ENCODE data around the gene CNGB1.

CNGB1 gene

GRCh38 chr16:57843400-57843799, 127.5 kb downstream of the CNGB1 start:
- no peak for TF ChIP-seq YY1 (IDR thresholded peaks at IDR 0.05; ENCODE audit: low read depth)
- TF ChIP-seq MAX (IDR thresholded peaks at IDR 0.05), result no peak
- no peak for TF ChIP-seq USF1 (IDR thresholded peaks at IDR 0.05)
- TF ChIP-seq REST (IDR thresholded peaks at IDR 0.05; ENCODE audit: low read depth), result no peak
- TF ChIP-seq TCF12 (IDR thresholded peaks at IDR 0.05; ENCODE audit: low read depth), result no peak
- TF ChIP-seq CREB1 (IDR thresholded peaks at IDR 0.05; ENCODE audit: low read depth), result no peak
- no peak for TF ChIP-seq CEBPB (IDR thresholded peaks at IDR 0.05)
- no peak for TF ChIP-seq NFIC (IDR thresholded peaks at IDR 0.05)
- no peak for TF ChIP-seq ZBTB7A (IDR thresholded peaks at IDR 0.05; ENCODE audit: low read depth)
- TF ChIP-seq TEAD4 (IDR thresholded peaks at IDR 0.05), result no peak
- TF ChIP-seq TAF1 (IDR thresholded peaks at IDR 0.05; ENCODE audit: low read depth), result no peak
- no peak for TF ChIP-seq FOXM1 (IDR thresholded peaks at IDR 0.05; ENCODE audit: borderline replicate concordance, low read depth)
- TF ChIP-seq EGR1 (IDR thresholded peaks at IDR 0.05), result no peak
- TF ChIP-seq RAD21 (IDR thresholded peaks at IDR 0.05; ENCODE audit: low read depth), result no peak
- no peak for TF ChIP-seq EP300 (IDR thresholded peaks at IDR 0.05; ENCODE audit: borderline replicate concordance)

- no peak for TF ChIP-seq EGR1 (IDR thresholded peaks at IDR 0.05)
- TF ChIP-seq RAD21 (IDR thresholded peaks at IDR 0.05; ENCODE audit: low read depth), result no peak
- no peak for TF ChIP-seq NFIC (IDR thresholded peaks at IDR 0.05)
- no peak for TF ChIP-seq CREB1 (IDR thresholded peaks at IDR 0.05; ENCODE audit: low read depth)
- no peak for TF ChIP-seq ZBTB7A (IDR thresholded peaks at IDR 0.05; ENCODE audit: low read depth)
- TF ChIP-seq TEAD4 (IDR thresholded peaks at IDR 0.05), result no peak
- TF ChIP-seq FOXM1 (IDR thresholded peaks at IDR 0.05; ENCODE audit: borderline replicate concordance, low read depth), result no peak
- TF ChIP-seq MAX (IDR thresholded peaks at IDR 0.05), result no peak
- TF ChIP-seq CEBPB (IDR thresholded peaks at IDR 0.05), result no peak
- TF ChIP-seq TAF1 (IDR thresholded peaks at IDR 0.05; ENCODE audit: low read depth), result no peak
- no peak for TF ChIP-seq REST (IDR thresholded peaks at IDR 0.05; ENCODE audit: low read depth)
- no peak for TF ChIP-seq USF1 (IDR thresholded peaks at IDR 0.05)
- no peak for TF ChIP-seq YY1 (IDR thresholded peaks at IDR 0.05; ENCODE audit: low read depth)
- no peak for TF ChIP-seq EP300 (IDR thresholded peaks at IDR 0.05; ENCODE audit: borderline replicate concordance)
Observed at GRCh38 chr16:57842601-57843000, 128.3 kb downstream of the CNGB1 start.

- TF ChIP-seq CREB1 (IDR thresholded peaks at IDR 0.05; ENCODE audit: low read depth), result no peak
- TF ChIP-seq FOXM1 (IDR thresholded peaks at IDR 0.05; ENCODE audit: borderline replicate concordance, low read depth), result no peak
- no peak for TF ChIP-seq MAX (IDR thresholded peaks at IDR 0.05)
- no peak for TF ChIP-seq EP300 (IDR thresholded peaks at IDR 0.05; ENCODE audit: borderline replicate concordance)
- TF ChIP-seq REST (IDR thresholded peaks at IDR 0.05; ENCODE audit: low read depth), result no peak
- TF ChIP-seq TCF12 (IDR thresholded peaks at IDR 0.05; ENCODE audit: low read depth), result no peak
- no peak for TF ChIP-seq USF1 (IDR thresholded peaks at IDR 0.05)
- no peak for TF ChIP-seq YY1 (IDR thresholded peaks at IDR 0.05; ENCODE audit: low read depth)
- no peak for TF ChIP-seq NFIC (IDR thresholded peaks at IDR 0.05)
- TF ChIP-seq CEBPB (IDR thresholded peaks at IDR 0.05), result no peak
- no peak for TF ChIP-seq RAD21 (IDR thresholded peaks at IDR 0.05; ENCODE audit: low read depth)
Observed at GRCh38 chr16:57840833-57841232, 130.1 kb downstream of the CNGB1 start.

- TF ChIP-seq ZBTB7A (IDR thresholded peaks at IDR 0.05; ENCODE audit: low read depth) (no peak), NFIC (IDR thresholded peaks at IDR 0.05) (no peak), USF1 (IDR thresholded peaks at IDR 0.05) (no peak), YY1 (IDR thresholded peaks at IDR 0.05; ENCODE audit: low read depth) (no peak), CEBPB (IDR thresholded peaks at IDR 0.05) (no peak), CREB1 (IDR thresholded peaks at IDR 0.05; ENCODE audit: low read depth) (no peak), EGR1 (IDR thresholded peaks at IDR 0.05) (no peak), TEAD4 (IDR thresholded peaks at IDR 0.05) (no peak), TCF12 (IDR thresholded peaks at IDR 0.05; ENCODE audit: low read depth) (no peak), RAD21 (IDR thresholded peaks at IDR 0.05; ENCODE audit: low read depth) (no peak), EP300 (IDR thresholded peaks at IDR 0.05; ENCODE audit: borderline replicate concordance) (no peak), REST (IDR thresholded peaks at IDR 0.05; ENCODE audit: low read depth) (no peak), MAX (IDR thresholded peaks at IDR 0.05) (no peak)
Observed at GRCh38 chr16:57838161-57838560, 132.8 kb downstream of the CNGB1 start.
